Omental fat pad (tissue), 4 donors: Measurements from ENCODE around the gene EDEM1. TPM values are rescaled to one million over a fixed set of nuclear protein-coding genes. Genes with fewer than 3 reads are reported as not detected.

Experiments used
- ATAC-seq: fragments of 150-250 bp; one replicate; pipeline ENCODE4 v1.9.1; 2016; ENCODE audit warnings: mild to moderate bottlenecking, moderate library complexity; ENCODE audit not compliant: low FRiP score
- DNase-seq: peaks from one replicate; pipeline ENCODE4 v3.0.0-alpha.2; 2019; ENCODE audit warnings: low spot score
- total RNA-seq, 4 donors: library from RNA; depleted of rRNA; stranded (reverse); fragments of >200 nt; gene quantifications; one replicate each; pipeline ENCODE4 v1.1.0, GENCODE V29; 2016
- TF ChIP-seq, protein P1 (sequence below), 3 donors: fragments of 450-650 bp; IDR thresholded peaks; one replicate each; pipeline ENCODE4 v1.5.1; 2016 to 2017; ENCODE audit warnings: antibody characterized with exemption in 3 of 3, mild to moderate bottlenecking in 3 of 3, moderate library complexity in 2 of 3

Gene EDEM1
- total RNA-seq, 4 donors from 2014 or later = 32.7 to 69.4 (median 49.9) TPM

DNA sequence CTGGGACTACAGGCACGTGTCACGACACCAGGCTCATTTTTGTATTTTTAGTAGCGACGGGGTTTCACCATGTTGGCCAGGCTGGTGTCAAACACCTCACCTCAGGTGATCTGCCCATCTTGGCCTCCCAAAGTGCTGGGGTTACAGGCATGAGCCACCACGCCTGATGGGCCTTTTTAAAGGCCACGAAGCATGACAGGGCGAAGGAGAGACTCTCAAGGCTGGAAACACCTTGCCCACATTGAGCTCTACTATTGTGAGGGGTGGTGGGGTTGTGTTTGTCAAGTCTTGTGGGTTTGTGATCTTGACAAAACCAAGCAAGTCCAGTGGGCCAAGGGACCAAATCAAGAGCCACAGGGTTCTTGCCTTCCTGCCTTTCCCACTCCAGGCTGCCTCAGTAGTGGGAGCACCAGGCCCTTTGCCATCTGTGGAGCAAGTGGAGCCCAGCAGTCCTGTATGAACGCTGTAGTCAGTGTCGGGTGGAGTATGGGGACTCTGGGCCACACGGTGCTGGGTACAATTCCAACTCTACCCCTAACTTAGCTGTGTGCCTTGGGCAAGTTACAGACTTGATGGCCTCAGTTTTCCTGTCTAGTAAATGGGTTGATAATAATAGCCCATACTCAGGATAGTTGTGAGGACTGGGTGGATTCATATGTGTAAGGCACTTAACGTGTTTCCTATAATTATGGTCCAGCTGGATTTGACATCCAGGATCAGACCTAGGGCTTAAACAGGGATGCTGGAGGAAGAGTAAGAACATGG lies 33.3 kb downstream of the EDEM1 start:
- TF ChIP-seq, protein P1, sequence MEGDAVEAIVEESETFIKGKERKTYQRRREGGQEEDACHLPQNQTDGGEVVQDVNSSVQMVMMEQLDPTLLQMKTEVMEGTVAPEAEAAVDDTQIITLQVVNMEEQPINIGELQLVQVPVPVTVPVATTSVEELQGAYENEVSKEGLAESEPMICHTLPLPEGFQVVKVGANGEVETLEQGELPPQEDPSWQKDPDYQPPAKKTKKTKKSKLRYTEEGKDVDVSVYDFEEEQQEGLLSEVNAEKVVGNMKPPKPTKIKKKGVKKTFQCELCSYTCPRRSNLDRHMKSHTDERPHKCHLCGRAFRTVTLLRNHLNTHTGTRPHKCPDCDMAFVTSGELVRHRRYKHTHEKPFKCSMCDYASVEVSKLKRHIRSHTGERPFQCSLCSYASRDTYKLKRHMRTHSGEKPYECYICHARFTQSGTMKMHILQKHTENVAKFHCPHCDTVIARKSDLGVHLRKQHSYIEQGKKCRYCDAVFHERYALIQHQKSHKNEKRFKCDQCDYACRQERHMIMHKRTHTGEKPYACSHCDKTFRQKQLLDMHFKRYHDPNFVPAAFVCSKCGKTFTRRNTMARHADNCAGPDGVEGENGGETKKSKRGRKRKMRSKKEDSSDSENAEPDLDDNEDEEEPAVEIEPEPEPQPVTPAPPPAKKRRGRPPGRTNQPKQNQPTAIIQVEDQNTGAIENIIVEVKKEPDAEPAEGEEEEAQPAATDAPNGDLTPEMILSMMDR (IDR thresholded peaks at IDR 0.05) = no peak
- ATAC-seq (no peak), DNase-seq (no peak)

DNA sequence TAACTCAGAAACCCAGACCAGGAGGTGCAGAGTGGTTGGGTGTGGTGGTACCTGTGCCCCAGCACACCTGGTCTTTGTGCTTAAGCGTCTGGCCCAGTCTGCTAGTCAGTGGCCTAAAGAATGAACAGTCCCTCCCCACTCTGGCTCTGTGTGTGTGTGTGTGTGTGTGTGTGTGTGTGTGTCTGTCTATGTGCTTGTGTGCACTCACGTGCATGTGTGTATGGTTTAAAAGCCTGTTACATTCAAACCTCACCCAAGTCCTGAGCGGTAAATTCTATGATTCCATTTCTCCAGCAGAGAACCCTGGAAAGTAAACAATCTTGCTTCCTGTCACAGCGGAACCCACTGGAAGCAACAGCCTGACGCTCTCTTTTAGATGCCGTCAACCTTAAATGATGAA lies 34.2 kb downstream of the EDEM1 start:
- no peak for DNase-seq
- TF ChIP-seq, protein P1 (IDR thresholded peaks at IDR 0.05) = no peak

DNA sequence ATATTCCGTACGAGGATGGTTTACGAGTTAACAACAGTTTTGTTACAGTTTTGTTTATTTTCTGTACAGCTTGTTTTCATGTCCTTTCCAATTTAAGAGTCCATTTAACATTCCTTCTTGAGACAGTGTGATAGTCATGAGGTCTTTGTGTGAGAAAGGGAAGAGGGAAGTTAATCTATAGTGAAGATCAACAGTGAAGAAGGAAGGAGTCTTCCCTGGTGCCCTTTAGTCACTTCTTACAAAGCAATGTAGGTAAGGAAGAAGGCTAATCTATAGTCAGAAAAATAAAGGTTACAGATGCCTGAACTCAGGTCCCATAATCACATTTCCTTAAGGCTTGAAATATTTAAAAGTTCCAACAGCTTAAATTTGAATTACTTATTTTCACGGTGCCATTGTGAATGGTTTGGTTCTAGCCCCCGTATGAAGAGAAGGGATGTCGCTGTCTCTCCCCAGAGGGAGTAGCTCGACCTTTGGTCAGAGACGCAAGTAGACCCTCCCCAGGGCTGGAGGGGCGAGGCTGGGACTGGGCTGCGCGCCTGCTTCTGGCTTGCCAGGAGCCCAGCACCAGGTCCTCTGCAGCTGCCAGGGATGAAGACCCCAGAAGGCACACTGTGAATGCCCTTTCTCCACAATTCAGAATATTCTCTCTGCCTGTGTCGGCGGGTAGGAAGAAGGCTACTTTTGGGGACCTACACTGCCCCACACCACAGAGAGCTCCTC lies 34.9 kb downstream of the EDEM1 start:
- ATAC-seq (no peak), DNase-seq (no peak)
- TF ChIP-seq, protein P1 (IDR thresholded peaks at IDR 0.05) = no peak

More for the DNA sequence above, 34.2 kb downstream of the EDEM1 start:
- ATAC-seq = no peak

- no peak for DNase-seq
- TF ChIP-seq, protein P1 (IDR thresholded peaks at IDR 0.05) = no peak
These were observed 39.3 kb downstream of the EDEM1 start for GRCh38 chr3:5226783-5227182.

DNA sequence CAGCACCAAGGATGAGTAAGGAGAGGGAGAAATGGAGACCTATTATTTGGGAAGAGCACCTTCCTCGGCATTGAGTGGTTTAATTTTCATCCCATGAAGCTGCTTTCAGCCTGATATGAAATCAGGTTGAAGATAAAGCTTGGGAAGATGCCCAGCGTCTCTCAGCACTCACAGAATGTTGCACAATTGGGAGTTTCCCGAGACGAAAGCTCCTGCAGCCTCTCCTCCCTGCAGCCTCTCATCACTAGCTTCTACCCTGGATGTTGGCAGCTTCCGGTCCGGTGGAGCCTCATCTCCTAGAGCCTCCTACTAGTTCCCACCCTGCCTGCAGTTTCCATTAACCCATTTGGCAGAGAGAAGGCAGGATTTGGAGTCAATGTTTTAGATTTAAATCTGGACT lies 40.3 kb downstream of the EDEM1 start:
- TF ChIP-seq, protein P1 (IDR thresholded peaks at IDR 0.05) = no peak
- peak; percentile 71 for ATAC-seq
- no peak for DNase-seq

More at GRCh38 chr3:5226783-5227182, 39.3 kb downstream of the EDEM1 start:
- ATAC-seq = no peak

GRCh38 chr3:5229414-5229813 lies 41.9 kb downstream of the EDEM1 start:
- DNase-seq (no peak), ATAC-seq (no peak)
- TF ChIP-seq, protein P1 (IDR thresholded peaks at IDR 0.05) = no peak
